AG10803 (cell line): ENCODE results near the gene PSORS1C1.

Source experiments
- DNase-seq: peaks from one replicate; pipeline ENCODE4 v3.0.0; 2010; ENCODE audit warnings: low read depth
- H3K4me3 ChIP-seq: 2 replicates; pipeline ENCODE4 v1.5.1; 2011; ENCODE audit warnings: mild to moderate bottlenecking, low read length, control low read depth
- TF ChIP-seq, protein P1 (sequence below): conservative IDR thresholded peaks from 2 replicates; pipeline ENCODE4 v1.5.1; 2011; ENCODE audit warnings: mild to moderate bottlenecking, low read length, control low read depth, inconsistent platforms

Gene PSORS1C1

DNA sequence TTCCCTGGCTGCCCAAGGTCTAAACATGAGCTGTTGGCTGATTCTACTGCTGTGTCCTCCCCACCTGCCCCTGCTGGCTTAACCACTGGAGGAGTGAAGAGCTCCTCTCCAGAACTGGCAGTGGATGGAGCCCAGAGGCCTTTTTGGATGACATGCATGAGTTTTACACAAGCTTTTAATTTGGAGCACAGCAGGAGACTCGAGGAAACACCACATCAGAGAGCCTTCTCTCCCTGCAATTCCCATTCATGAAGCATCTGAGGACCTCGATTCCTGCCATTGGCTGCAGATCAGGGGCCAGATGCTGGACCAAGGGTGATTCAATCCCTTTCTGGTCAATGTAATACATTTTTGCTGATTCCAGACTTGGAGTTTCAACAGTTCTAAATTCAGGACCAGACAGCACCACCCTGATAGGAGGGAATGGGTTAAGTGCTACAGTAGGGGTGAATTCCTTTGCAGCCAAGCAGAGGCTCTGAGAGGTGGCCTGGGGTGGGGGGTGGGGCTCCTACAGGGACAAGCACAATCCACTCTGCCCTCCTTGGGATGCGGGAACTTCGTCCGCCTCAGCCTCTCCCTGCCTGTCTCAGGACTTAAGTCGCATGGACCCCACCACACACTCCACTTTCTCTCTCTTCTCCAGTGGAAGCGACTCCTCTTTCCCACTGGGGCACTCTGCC is 599 bp upstream of the PSORS1C1 start:
- DNase-seq = peak; percentile 98
- H3K4me3 ChIP-seq = peak overlapping the region; percentile 61
- TF ChIP-seq, protein P1, sequence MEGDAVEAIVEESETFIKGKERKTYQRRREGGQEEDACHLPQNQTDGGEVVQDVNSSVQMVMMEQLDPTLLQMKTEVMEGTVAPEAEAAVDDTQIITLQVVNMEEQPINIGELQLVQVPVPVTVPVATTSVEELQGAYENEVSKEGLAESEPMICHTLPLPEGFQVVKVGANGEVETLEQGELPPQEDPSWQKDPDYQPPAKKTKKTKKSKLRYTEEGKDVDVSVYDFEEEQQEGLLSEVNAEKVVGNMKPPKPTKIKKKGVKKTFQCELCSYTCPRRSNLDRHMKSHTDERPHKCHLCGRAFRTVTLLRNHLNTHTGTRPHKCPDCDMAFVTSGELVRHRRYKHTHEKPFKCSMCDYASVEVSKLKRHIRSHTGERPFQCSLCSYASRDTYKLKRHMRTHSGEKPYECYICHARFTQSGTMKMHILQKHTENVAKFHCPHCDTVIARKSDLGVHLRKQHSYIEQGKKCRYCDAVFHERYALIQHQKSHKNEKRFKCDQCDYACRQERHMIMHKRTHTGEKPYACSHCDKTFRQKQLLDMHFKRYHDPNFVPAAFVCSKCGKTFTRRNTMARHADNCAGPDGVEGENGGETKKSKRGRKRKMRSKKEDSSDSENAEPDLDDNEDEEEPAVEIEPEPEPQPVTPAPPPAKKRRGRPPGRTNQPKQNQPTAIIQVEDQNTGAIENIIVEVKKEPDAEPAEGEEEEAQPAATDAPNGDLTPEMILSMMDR = peak; percentile 31

DNA sequence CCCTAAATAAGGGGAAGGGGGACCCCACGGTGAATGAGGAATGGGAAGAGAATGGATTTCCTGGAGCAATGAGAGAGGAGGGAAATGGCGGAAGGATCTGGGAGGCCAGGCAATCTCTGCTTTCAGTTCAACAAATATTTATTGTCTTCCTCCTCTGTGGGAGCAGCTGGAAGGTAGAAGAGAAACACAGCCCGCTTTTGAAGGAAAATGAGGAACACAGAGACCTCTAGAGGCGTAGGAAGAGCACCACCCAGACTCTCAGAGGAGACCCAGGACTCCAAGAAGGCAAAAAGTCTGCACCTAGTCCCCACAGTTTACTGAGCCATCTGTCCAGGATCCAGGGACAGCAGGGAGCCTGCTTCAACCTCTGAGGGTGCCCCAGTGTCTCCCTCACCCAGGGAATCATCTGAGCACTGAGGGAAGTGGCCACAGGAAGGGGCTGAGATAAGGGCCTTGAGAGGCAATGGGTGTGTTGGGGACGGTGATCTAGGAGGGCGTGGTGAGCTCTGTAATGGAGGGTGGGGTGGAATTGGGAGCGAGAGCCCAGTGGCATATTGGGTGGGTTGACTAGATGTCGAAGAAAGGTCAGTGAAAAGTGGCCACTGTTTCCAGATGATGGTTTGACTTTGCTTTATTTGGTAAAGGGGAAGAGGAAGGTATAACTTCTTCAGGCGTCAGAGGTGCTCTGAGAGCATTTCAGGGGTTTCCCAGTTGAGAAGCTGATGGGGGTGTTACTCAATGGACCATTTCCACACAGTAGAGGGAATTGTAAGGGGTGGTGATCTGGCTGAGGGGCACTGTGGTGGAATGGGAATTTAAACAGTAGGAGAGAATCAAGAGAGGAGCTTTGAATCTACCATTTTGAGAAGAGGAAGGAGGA is 610 bp downstream of the PSORS1C1 start:
- H3K4me3 ChIP-seq = peak overlapping the region; percentile 61
- TF ChIP-seq, protein P1 = peak; percentile 62
- DNase-seq = peak; percentile 76

DNA sequence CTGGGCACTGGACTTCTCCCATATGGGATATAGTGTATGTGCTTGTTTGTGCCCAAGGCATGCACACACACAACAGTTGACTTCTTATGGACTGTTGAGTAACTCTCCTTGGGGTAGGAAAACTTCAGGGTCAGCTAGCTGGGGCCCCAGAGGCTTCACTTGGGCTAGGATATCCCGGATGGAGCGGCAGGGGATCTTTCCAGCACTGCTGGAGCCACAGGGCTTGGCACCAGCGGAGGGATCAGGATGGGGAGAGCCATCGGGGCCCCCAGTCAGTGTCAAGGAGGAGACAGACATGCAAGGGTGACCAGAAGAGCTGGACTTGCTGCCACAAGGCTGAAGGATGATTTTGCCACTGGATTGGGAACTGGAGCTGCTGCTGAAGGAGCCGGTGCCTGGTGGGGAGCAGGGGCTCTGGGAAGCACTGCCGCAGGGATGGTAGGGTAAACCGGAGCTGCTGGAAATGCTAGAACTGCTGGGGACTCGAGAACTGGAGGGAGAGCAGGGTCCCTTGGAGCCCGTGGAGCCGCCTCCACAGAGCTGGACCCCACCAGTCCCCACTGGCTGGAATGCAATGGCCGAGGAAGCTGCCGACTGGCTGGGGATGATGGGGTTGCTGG is 1.5 kb downstream of the PSORS1C1 start:
- no peak for DNase-seq
- no peak overlapping the region for H3K4me3 ChIP-seq
- TF ChIP-seq, protein P1 = no peak

DNA sequence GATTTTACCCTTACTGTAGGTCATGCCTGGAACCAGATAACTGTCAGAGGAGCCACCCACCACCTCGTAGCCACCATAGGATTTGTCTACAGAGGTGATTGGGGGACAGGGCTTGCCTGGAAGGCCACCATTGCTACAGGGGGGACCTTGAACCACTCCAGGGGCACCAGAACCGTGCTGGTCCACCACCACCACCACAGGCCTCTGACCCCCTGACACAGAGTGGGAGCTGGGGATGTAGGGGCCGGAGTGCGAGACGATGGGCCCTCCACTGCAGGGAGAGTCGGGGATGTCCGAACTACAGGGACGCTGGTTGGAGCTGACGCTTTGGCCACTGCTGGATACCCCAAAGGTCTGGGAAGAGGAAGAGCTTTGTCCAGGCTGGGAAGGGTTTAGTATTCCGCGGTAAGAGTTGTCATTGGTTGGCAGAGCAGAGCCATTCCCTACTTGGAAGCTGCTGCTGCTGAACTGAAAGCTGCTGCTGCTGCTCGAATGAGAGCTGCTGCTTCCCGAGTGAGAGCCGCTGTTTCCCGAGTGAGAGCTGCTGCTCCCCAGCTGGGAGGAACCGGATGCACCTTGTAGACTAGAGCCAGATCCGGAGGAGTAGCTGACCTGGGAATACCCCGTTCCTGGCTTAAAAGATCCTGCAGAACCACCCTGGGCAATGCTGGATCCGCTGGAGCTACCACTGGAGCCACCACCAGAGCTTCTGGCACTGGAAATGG is 2.2 kb downstream of the PSORS1C1 start:
- peak overlapping the region; percentile 35 for H3K4me3 ChIP-seq
- TF ChIP-seq, protein P1 = no peak
- DNase-seq = peak; percentile 61

DNA sequence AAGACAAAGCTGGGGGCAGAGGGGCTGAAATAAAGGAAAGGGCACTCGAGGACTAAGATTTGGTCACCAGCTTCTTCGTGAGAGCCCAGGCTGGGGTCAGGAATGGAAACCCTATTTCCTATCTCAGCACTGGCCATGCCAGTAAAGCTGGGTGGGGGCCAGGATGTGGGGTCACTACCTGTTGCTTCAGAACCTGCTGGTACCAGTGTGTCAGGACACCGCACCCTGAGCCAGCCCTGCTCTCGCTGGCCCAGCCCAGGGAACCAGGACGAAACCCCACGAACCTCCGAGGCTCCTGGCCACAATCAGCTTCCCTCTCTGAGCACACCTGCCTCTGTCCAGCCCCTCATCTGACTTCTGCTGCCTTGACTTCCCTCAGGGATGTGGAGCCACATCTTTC is 3.6 kb downstream of the PSORS1C1 start:
- no peak for DNase-seq
- TF ChIP-seq, protein P1 = no peak
- H3K4me3 ChIP-seq = no peak overlapping the region

DNA sequence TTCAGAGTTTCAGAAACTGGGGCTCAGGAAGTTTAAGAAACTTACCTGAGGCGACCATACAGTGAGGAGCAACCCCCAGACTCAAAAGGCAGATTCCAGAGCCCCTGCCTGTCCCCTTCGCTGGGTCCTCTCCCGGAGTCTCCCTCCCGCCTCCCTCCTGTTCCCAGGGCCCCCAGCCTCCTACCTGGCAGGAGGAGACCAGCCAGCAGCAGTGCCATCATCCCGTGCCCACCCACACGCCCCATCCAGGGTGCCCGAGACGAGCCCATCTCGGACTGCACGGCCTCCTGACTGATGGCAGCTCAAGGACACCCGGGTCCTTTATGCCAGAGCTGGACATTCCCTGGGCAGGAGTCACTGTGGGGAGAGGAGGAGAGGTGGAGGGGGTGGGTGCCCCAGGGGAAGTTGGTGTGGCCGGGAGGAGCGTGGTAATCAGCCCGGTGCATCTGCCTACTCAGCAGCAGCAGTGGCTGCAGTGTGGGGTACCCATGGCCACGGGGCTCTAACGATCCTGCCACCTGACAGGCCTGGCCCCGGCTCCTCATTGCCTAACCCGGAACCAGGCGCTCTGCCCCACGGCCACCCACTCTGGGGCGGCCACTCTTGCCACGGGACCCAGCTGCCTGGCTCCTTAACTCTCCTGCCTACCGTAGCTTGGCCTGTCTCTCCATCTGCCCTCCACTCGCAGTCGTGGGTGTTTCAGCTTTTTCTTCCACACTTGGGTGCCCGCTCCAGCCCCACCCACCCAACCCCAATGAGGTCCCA is 5.7 kb downstream of the PSORS1C1 start, which contains the start of gene CDSN:
Gene CDSN, minus strand, starts transcription at position 296 of the 765 bp plus-strand sequence. Its CDS starts 27 bp downstream, at position 269.
- DNase-seq = no peak
- TF ChIP-seq, protein P1 = no peak
- no peak within 1 kb of the TSS for H3K4me3 ChIP-seq
